Dedifferentiated amniotic fluid mesenchymal stem cell (primary cell): ENCODE measurements around the gene PHACTR1.

ENCODE experiments used
- DNase-seq: peaks from one replicate; pipeline ENCODE4 v3.0.0-alpha.2; 2016; ENCODE audit errors: extremely low spot score

Gene PHACTR1

DNA sequence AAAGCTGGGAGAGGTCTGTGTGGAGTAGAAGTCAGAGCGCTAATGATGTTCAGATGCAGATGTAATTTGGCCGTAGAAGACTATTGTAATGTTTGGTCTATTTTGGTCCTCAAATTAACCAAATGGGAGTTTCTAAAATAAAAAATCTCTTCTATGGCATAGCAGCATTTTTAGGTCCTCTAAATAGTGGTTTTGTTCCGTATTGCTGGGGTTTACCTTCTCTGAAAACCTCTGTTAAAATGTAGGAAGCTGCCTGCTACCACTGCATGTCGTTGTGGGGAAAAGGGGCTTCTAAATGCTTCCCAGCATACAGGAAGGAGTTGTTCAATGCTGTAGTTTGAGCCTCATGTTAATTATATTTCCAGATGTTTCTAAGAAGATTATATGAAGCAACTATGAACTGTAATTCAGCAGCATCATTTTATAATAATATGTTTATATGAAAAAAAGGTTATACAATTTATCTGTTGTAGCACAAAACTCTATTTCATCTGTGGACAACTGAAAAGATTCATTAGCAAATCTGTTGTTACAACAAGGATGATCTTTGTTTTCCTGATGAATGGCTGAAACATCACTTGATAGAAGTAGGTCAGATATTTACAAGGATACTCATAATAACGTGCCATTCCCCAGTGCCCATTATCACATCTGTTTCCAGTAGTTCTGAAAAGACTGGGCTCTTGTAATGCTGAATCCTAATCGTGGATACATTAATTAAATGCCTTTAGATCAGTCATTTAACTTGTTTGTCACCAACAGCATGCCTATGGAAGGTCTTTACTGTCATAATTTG lies 355.2 kb downstream of the PHACTR1 start:
- no peak for DNase-seq

DNA sequence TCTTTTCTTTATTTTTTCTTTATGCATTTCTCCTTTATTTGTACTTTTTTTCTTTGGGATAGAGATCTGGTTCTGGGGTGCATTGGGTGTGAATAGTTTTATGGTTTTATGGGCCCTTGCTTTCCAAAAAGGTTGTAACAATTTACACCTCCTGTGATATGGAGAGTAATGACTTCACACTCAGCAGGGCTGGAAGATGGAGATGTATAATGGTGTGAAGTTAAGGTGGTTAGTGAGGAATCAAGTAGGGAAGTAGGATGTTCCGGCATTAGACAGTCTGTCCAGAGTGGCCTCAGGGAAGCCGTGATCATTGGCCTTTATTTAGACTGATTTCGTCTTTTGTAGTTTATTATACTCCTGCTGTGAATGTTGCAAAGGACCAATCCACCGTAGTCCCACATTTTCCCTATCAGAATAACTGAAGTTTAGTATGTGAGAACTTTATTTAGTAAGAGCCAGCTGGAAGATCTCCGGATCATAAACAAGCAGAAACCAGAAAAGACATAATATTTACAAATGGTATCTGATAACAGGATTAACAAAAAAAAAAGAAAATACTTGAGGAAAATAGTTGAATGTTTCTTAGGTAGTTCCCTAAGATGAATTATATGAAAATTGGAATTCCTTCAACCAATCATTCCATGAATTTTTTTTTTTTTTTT lies 356.2 kb downstream of the PHACTR1 start:
- DNase-seq: no peak

DNA sequence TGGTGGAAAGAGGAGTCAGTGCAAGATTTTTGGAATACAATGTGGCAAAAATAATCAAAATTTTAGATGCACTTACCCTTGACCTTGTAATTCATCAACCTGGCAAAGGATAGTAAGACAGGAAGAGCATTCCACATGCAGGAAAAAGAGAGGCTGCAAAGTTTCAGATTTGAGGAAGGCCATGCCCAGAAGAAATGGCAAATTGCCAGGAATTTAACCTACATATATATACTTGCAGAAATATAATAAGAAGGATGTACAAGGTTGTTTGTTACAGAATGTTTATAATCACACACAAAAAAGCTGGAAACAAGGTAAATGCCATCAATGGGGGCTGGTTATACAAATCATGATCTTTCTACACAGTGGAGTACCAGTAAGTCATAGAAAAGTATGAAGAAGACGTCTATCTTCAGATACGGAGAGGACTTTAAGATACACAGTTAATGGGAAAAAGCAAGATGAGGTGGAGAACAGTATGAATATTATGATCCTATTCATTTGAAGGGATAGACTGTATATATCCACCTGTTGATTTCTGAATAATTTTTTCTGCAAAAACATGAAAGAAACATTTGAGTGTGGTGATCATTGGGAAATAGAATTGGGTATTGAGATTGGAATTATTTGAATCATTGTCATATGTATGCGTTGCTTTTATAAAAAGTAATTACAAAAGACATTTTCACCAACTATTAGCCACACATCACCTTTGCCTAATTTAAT lies 358.0 kb downstream of the PHACTR1 start:
- DNase-seq: no peak

DNA sequence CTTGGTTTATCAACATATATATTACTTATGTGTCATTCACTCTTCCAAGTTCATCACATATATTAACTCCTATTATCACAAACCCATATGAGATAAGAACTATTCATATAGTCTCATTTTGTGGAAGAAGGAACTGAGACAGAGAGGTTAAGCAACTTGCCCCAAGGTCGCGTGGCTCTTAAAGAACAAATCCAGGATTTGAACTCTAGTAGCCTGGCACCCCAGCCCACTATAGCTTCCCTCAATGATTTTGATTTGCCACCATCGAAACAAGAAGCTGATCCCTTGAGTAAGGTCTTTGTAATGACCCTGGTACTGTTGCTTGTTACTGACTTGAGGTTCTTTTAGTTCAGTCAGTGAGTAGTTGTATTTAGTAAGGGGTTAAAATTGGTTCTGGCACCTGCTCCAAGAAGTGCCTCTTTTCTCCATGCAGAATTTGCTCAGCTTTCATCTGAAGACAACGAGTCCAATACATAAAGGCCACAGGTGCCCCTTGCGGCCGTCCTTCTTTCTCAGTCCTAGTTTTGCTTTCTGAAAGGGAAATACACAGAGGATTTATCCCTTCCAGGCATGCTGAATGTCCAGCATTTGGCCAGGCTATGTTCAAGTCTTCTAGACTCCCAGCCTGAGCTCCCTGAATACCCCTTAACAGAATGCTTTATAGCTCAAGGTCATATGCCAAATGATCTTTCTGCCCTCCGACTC lies 358.7 kb downstream of the PHACTR1 start:
- DNase-seq: no peak

DNA sequence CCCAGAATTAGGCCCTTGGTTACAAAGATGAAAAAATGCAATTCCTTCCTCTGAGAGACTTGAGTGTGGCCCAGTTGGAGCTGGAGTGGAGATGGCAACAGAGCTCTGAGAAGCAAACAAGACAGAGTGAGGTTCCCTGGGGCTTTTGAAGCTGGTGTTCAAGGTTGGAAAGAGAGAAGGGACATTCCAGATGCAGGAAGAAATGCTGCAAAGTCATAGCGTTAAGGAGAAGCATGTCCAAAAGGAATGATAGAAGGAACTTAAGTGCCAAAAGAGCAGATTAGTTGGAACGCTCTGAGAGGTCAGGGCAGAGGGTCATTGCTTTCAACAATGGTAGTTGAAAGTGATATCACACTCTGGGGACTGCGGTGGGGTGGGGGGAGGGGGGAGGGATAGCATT lies 360.0 kb downstream of the PHACTR1 start:
- DNase-seq: no peak

DNA sequence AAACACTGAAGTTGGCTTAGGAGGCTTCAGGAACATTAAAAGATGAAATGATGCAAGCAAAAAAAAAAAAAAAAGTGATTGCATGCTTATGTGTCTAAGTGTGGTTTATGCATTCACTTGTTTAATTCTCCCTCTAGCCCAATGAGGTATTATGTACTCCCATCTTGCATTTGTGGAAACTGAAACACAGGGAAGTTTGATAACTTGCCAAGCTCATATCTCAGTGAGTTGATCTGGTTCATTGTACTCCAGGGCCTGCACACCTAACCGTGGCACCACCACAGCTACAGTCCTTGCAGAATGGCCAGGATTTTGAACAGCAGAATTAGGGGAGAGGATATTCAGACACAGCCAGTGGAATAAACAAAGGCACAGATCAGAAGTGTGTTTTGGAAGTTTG lies 360.6 kb downstream of the PHACTR1 start:
- no peak for DNase-seq

DNA sequence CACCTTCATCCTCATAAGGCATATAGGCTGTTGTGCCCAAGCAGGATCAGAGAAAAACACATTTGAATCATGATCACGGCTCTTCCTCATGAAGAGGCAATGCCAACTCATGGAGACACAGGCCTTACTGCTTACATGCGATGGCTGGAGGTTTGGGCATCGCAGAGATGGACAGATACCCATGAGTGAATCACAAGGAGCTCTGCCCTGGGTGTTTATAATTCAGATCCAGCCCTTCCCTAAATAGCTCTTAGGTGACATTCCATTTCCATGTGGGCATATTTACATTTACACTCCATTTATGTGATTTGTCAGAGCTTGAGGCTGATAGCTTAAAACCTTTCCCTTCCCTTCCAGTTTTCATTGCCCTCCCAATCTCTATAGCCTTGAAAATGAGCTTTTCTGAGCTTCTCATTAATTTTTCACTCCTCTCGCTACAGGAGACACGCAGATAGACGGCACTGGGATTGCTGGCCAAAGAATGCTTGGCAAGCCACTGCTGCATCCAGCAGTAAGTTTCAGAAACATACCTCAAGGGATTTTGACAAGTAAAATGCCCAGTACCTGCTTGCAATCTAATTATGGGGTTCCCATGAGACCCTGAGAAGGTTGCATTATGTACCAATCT lies 362.6 kb downstream of the PHACTR1 start:
- DNase-seq: no peak

DNA sequence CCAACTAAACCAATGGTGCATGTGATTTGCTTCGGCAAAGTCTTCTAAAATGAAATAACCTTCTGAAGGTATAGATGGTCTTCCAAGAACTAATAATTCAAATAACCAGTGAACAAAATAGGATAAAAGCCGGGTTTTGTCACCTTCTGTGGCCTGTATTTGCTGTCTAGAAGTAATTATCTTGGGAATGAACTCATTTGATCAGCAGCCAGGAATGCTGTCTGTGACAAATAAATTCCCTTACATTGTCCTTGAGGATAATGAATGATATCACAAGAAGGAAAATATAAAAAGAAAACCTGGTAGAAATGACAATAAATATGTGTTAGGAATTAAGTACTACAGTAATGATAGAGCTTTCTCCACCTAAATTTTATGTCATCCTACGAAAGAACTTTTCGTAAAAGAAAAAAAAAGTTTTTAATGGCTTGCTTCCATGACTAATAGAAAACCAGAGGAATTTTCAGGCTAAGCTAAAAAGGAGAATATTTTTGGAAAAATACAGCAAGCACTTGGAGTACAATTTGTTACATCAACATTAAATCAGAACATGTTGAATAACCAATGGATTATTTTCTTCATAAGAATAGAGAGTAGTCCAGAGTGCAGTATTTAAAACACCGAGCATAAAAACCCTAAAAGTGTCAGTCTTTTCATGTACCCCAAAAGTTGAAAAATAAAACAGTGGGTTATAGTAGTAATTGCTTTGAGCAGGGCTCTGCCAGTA lies 364.1 kb downstream of the PHACTR1 start:
- no peak for DNase-seq

DNA sequence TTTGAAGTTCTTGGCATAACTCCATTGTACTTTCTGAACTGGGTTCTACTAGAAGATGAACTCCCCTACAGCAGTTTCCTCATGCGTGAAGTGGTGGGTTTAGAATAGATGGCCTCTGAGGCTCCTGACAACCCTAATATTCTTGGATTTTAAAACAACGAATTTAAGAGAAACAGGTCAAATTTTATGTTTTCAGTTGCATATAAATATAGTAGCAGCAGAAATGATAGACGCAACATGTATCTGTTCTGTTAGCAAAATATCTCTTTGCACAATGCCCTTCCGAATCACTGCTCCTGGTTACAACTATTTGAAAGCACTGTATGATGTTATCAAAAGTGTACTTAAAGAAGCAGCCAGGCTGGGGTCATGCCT lies 364.6 kb downstream of the PHACTR1 start:
- DNase-seq: no peak

DNA sequence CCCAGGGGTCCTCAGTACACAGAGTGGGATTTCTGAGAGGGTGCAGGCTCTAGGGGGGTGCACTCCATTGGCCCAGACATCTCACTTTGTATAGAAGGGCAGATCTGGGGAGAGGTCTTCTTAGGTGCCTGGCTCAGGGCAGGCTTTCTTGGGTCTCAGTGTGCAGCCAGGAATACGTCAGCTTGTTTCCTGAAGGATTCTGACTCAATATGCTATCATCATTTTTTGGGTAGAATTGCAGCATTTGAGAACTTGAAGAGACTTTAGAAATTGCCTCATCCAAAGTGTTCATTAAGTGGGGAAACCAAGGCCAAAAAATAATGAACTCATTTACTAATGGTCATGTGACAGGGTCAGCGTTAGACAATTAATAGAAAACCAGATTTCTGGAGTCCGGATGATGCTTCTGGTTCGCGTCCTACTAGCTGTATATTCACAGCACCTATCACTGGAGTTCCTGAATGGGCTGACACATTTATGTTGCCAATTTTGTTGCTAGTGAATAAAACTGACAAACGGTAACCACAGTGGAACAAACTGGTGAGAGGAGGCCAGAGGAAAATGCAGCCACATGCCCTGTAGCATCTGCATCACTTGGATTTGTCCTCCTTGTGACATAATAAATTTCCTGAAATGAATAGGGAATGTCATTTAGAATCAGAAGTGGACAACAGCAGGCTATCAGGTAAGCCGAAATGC lies 372.9 kb downstream of the PHACTR1 start:
- no peak for DNase-seq

DNA sequence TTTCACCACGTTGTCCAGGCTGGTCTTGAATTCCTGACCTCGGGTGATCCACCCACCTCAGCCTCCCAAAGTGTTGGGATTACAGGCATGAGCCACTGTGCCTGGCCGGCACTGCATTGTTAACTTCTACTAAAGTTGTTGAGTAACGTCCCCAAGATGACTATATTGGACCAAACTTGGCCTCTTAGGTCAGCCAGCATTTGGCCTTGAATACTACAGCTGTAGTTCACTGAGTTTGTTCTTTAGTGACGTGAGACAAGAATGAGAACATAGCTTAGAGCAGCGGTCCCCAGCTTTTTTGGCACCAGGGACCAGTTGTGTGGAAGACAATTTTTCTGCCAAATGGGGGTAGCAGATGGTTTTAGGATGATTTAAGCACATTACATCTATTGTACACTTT lies 374.6 kb downstream of the PHACTR1 start:
- DNase-seq: no peak

DNA sequence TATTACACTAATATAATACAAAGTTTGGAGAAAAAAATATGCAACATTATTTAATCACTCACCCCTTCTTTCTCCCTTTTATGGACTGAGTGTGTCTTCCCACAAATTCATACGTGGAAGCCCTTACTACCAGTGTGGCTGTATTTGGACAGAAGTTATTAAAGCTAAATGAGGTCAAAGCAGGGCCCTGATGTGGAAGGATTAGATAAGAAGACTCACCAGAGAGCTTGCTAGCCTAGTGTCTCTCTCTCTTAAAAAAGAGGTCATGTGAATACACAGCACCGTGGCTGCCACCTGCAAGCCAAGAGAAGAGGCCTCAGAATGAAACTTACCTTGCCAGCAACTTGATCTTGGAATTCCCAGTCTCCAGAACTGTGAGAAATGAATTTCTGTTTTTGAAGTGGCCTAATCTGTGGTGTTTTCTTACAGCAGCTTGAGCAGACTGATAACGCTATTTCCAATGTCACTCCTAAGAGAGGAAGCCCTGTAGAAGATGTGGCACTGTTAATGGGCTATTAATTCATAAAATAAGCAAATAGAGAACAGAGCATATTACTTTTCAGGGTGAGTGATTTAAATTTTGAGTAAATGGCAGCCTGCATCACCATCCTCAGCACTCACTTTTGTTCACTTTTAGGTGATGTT lies 378.3 kb downstream of the PHACTR1 start:
- no peak for DNase-seq

DNA sequence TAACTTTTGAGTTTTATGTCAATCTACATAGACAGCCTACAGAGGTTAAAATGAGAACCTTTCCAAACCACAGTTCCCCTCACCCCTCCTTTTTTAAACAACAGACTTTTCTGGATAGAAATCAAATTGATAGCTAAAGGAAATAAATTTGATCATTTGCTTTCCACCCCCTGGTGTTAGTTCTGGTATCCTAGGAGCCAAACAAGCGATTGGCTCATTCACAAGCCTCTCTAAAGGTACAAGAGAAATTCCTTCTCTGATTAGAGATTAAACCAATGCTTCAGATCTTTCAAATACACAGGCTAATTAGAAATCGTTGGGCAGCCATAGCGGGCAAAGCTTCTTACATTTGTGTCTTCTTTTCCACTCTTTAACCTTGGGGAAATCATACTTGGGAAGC lies 379.5 kb downstream of the PHACTR1 start:
- no peak for DNase-seq

DNA sequence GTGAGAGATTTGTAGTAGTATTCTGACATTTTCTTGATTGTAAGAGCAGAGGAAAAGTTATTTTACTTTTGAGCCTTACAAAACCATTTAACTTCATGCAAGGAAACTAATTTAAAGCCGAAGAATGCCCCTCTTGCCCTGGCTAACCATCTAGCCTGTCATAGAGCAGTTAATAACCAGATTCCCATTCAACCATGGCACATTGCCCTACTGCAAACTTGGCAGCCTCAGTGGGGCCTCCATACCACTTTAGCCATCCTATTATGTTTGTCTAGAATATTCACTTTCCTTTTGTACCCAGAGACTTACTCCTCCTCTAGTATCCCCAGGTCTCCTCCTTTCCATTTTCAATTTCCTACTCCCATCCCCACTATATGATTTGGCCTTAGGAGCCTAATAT lies 380.9 kb downstream of the PHACTR1 start:
- DNase-seq: no peak

DNA sequence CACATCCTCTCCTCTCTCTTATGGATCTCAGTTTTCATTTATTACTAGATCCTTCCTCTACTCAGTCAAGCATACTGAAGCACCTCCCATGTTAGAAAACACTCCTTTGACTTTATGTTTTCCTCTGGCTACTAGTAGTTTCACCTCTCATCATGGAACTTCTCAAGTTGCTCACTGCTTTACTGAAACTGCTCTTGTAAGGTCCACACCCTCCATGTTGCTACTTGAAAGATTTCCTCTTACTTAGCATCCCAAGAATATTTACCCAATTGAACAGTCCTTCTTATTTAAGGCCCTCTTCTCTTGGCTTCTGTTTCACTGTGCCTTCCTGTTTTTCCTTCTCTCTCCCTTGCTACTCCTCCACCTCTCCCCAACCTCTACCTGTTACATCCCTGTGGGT lies 381.4 kb downstream of the PHACTR1 start:
- DNase-seq: no peak

DNA sequence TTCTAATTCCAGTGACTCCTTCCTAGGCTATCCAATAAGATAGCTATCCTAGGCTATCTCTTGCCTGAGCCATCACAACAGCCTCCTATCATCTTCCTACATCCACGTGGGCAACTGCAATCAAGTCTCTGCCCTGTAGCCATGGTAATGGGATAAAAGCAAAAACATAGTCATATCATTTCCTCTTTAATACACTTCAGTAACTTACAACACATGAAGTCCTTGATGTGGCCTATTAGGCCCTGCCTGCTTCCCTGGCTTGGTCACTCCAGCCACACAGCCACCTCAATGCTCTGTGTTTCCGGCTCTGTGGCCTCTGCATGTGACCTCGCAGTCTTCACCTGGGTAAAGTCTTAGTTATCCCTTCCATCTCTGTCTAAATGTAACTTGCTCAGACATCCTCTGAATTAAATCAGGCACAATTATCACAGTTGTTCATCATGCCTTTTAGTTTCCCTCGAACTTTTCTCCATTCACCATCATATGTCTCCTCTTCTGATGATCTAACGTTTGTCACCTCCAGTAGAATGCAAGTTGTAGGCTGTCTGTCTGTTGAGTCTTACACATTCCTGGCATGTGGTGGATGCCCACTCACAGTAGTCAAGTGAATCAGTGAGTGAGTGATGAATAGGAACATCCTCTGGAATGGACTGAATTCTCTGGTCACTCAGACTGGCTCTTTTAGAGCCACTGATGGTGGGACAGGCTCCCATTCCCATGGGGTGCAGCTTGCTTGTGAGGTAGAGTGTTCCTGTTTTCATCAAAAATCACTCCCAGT lies 382.4 kb downstream of the PHACTR1 start:
- DNase-seq: no peak

DNA sequence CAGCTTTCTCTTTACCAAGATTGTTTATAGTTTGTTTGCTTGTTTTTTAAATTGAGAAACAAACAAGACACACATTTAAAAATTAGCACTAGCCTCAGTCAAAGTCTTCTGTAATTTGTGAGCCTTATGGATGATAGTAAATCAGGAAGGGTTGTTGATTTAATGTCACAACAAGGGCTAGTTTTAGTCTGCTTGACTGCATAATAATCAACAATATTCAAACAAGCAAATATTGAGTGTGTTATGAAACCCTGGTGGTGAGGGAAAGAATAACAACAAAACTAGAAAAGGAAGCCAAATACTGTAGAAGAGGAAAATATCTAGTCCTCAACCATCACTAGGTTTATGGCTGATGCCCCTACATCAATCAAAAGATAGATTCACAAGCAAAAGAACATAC lies 383.2 kb downstream of the PHACTR1 start:
- DNase-seq: no peak

DNA sequence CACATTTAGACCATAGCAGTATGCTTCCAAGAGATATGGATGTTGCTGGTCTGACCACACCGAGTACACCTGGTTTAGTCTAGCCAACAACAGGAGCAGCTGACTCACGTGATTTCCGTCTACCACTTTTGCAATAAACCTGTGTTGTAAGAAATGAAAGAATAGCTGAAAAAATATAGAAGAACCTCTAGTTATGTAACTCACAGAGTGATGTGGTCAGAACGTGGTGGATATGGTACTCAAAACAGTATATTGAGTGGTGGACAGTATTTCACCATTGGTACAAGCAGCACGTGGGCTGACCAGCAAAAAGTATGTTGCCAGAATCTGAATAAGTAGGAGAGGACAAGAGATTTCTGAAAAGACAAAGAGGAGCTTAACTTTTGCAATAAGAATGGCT lies 384.8 kb downstream of the PHACTR1 start:
- DNase-seq: no peak

DNA sequence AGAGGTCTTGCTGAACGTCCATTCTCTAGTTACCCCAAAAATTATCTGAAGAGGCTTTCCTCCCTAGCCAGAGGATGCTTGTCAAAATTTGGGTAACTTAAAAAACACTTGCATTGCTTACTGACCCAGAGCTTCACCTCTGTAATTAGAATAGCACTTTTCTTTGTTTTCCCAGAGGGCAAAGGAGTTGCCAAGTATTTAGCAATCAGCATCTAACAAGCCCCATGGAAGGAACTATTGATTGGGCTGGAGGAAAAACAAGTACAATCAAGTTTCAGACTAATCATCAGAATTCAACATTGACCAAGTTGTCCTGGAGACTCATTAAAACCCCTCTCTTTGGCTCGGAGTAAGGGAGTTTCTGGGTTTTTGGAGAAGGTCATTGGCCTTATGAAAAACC lies 385.4 kb downstream of the PHACTR1 start:
- DNase-seq: no peak
